HG03097 (cell line): ENCODE results near the gene KAT2B.

Experiments used
- ATAC-seq: cut with Tn5 transposase; IDR thresholded peaks from one replicate; pipeline ENCODE4 v1.9.1; 2021; ENCODE audit not compliant: unreplicated experiment, low FRiP score

The KAT2B gene

DNA sequence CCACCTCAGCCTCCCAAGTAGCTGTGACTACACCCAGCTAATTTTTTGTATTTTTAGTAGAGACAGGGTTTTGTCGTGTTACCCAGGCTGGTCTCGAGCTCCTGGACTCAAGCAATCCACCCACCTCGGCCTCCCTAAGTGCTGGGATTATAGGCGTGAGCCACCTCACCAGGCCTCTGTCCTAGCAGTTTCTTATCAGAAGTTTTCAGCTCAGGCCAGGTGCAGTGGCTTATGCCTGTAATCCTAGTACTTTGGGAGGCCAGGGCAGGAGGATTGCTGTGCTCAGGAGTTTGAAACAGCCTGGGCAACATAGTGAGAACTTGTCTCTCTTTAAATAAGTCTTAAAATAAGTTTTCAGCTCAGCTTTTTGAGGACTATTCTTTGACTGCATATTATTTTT, 97.4 kb downstream of the KAT2B start:
- ATAC-seq = no peak

DNA sequence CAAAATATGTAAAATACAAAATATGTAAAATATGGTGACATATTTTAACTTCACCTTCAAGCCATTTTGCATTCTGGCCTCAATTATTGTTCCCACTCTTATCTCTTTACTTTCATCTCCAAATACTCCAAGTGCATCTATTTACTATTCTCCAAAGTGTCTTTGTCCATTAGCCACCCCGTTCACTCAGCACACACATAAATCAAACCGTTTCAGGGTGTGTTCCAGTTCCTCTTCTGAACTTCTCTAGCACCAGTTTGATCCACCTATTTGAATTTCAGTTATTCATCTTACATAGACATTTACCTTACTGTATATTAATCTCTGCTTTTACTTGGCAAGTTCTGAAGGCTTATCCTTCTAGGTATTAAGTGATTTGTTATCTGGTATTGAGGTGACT, 100.6 kb downstream of the KAT2B start:
- no peak for ATAC-seq

- no peak for ATAC-seq
Measured at GRCh38 chr3:20141316-20141715, 101.1 kb downstream of the KAT2B start.

GRCh38 chr3:20141851-20142250, 101.6 kb downstream of the KAT2B start:
- ATAC-seq = no peak

GRCh38 chr3:20142517-20142916, 102.3 kb downstream of the KAT2B start:
- no peak for ATAC-seq

DNA sequence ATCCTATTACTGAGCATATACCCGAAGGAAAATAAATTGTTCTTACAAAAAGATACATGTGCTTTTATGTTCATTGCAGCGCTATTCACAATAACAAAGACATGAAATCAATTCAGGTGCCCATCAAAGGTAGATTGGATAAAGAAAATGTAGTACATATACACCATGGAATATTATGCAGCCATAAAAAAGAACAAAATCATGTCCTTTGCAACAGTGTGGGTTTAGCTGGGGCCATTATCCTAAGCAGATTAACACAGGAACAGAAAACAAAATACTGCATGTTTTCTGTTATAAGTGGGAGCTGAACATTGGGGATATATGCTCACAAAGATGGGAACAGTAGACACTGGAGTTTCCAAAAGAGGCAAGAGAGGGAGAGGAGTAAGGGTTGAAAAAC, 103.3 kb downstream of the KAT2B start:
- no peak for ATAC-seq

GRCh38 chr3:20145874-20146273, 105.6 kb downstream of the KAT2B start:
- no peak for ATAC-seq

GRCh38 chr3:20146301-20146700, 106.1 kb downstream of the KAT2B start:
- no peak for ATAC-seq

DNA sequence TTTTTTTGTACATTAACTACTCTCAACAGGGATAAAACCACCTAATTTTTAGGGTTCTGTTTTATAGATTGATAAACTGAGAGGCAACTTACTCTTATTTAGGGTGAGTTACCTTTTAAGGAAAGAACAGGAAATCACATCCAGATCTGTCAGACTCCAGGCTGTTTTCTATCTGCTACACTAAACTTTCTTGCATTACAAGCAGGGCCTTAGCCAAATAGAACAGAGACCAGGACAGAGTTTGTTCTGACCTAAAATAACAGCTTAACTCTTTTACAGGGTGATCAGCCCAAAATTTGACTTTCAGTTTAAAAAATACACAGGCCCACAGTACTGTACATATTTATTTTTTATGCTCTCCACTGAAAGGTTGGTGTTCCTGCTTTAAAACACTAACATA, 107.1 kb downstream of the KAT2B start:
- no peak for ATAC-seq

GRCh38 chr3:20148466-20148865, 108.2 kb downstream of the KAT2B start:
- ATAC-seq = no peak

DNA sequence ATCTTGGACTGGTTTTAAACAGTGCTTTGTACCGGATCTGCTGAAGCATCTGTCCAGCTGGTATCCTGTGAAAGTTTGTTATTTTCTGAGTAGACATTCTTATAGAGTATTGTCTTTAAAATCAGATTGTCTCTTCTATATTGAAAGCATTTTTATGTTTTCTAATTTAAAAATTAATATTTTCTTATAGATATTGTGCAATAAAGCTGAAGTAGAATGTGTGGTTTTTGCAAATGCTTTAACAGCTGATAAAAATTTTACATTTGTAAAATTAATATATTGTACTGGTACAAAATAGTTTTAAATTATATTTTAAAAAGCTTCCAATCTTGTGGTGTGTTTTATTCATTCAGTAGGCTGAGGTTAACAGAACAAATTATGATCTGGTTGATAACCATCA, 113.8 kb downstream of the KAT2B start:
- ATAC-seq = no peak

- ATAC-seq = no peak
Measured at GRCh38 chr3:20154928-20155327, 114.7 kb downstream of the KAT2B start.

DNA sequence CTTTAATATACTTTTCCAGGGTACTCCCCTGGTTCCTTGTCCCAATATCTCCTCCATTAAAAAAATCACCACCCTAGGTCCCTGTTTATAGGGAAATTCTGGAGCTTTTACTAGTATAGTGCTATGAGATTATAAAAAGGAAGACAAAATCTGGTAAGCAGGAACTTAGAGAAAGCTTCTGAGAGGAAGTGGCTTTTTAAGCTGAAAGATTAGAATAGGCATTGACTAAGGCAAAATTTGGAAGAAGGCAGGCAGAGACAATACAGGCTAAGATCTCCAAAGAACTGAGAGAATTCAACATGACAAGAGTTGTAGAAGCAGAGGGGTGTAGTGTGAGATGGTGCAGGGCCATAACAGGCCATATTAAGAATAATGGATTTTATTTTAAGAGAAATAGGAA, 120.0 kb downstream of the KAT2B start:
- no peak for ATAC-seq

DNA sequence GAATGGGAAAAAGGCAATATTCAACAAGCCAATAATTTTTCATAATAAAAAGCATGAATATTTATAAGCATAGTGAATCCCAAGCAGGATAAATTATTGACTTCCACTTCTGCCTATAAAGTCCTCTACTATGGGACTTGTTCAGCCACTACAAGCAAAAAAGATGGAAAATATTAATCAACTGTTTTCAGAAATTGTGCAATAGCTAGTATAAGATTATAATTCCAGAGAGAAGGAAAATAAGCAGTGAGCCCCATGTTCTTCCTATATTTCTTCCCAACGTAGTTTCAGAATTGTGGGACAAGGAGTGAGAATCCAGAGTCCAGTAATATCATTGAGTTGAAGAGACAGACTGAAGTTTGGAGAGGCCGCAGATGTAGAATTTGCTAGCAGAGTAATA, 121.5 kb downstream of the KAT2B start:
- no peak for ATAC-seq

DNA sequence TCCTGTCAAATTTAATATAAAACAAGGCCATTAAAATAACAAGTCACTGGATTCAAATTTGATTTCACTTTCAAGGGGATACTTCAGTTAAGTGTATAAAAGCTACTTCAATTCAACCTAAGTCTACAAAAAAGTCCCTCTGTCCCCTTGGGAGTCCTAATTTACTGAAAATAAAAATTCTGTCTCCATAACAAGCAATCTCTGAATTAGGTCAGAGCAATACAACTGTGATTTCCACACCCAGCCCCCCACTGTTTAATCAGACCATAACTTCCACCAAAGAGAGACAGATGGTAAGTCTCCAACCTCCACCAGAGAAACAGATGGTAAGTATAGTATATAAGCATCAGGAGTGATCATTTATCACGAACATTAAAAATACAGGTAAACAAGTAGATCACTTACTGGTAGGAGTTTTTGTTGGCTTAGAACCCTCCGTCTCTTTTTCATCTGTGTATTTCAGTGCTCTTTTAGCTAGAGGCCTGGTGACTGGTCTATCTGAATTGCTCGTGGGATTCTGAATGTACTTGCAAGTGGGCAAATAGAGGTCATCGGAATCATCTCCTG, 133.7 kb downstream of the KAT2B start:
- no peak for ATAC-seq

- no peak for ATAC-seq
Measured at GRCh38 chr3:20181276-20181675, 141.0 kb downstream of the KAT2B start.

DNA sequence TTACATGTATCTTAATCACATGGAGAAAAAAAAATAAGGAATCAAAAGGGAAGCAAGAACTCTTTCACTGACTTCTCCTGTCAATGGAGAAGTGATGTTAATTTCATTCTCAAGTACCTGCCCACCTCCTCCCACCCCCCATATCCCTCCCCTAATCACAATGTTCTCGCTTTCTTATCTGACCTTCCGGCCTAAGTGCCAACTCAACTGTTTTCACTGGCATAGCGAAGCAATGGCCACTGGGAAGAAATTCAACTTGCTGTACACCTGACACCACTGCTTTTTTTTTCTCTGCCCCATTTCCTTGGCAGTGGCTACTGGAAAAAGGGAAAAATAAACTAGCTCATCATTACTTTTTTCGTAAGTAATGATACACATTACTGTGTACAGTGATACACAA, 142.0 kb downstream of the KAT2B start:
- ATAC-seq = no peak

DNA sequence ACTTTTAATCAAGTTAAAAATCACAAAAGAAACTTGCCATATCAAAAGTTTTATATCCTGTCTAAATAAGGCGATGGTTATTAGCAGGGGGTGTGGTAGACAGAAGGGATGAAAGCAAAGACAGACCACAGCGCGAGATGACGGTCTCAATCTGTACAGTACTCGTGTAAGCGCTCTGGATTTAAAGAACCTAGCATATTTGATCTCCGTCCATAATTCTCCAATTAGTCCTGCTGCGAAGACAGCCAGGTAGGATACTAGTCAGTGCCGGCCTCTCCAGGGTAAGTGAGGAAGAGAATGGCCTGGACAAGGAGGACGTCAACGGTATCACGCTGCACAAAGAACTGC, 145.1 kb downstream of the KAT2B start:
- ATAC-seq = no peak

- peak; percentile 98 for ATAC-seq
Measured at GRCh38 chr3:20185679-20186599, 145.7 kb downstream of the KAT2B start, which contains the start of gene SGO1. Gene SGO1 (minus strand): TSS chr3:20186206. CDS start chr3:20184027, 2,179 bp downstream.

DNA sequence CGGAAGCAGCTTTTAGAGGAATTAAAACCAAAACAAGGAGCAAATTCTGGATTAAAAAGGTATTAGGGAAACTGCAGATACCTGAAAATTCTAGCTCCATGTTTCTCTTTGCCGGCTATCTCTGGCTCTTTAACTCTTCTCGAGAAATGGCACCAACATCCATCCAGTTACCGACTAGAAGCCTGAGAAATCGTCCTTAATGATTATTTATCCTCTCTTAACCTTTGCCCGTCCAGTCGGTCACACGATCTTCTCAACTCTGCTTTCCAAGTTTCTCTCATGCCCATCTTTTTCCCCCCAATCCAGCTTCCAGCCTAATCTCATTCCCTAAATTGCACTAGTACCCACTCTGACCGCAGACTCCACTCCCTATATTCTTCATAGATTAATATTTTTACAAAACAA, 146.4 kb downstream of the KAT2B start:
- ATAC-seq = peak; percentile 6

- ATAC-seq = no peak
Measured at GRCh38 chr3:20190991-20191390, 150.7 kb downstream of the KAT2B start.

DNA sequence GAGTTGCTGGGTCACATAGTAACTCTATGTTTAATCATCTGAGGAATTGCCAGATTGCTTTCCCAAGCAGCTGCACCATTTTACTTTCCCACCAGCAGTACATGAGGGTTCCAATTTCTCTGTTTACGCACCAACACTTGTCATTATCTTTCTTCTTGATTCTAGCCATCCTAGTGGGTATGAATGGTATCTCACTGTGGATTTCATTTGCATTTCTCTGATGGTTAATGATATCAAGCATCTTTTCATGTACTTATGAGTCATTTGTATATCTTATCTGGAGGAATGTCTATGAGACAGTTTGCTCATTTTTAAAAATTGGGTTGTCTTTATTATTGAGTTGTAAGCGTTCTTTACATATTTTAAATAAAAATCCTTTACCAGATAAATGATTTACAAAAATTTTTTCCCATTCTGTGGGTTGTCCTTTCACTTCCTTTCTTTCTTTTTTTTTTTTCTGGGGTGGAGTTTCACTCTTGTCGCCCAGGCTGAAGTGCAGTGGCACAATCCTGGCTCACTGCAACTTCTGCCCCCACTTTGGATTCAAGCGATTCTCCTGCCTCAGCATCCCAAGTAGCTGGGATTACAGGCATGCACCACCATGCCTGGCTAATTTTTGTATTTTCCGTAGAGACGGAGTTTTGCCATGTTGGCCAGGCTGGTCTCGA, 154.7 kb downstream of the KAT2B start:
- no peak for ATAC-seq
